HG03039 (cell line): ENCODE measurements around the gene CLPTM1.
A peak's percentile ranks its signal among the peaks of the same experiment; 100 is the strongest.
"Not testable (repeated sequence)": the region's sequence is repeated elsewhere in the genome, so short reads cannot be mapped to it uniquely, and the experiment has no call there.

Experiments
- ATAC-seq: cut with Tn5 transposase; IDR thresholded peaks from one replicate; pipeline ENCODE4 v1.9.1; 2021; ENCODE audit warnings: mild to moderate bottlenecking, moderate library complexity; ENCODE audit not compliant: unreplicated experiment

The CLPTM1 gene

GRCh38 chr19:44973982-44974735 is 19.0 kb downstream of the CLPTM1 start:
- ATAC-seq, result no peak

- no peak for ATAC-seq
These were observed 19.7 kb downstream of the CLPTM1 start for GRCh38 chr19:44974857-44975256.

GRCh38 chr19:44975444-44975843 is 20.3 kb downstream of the CLPTM1 start:
- no peak for ATAC-seq

- no peak for ATAC-seq
These were observed 28.8 kb downstream of the CLPTM1 start for GRCh38 chr19:44984005-44984404.

DNA sequence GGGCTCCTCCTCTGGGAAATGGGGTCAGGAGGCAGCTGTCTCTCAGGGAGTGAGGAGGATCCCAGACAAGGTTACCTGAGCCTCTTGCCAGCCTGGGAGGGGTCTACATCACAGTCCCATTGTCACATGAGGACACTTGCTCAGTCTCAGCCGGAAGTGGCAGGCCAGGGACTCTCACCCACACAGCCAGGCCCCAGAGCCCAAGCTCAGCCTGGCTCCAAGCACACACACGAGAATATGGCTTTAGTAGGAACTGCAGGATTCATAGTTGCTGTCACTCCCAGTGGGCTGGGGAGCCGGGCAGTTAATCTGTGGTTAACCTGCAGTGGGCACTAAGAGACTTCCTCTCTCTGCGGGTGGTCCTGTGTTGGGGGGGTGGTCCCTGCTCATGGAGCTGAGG is 30.3 kb downstream of the CLPTM1 start:
- no peak for ATAC-seq

DNA sequence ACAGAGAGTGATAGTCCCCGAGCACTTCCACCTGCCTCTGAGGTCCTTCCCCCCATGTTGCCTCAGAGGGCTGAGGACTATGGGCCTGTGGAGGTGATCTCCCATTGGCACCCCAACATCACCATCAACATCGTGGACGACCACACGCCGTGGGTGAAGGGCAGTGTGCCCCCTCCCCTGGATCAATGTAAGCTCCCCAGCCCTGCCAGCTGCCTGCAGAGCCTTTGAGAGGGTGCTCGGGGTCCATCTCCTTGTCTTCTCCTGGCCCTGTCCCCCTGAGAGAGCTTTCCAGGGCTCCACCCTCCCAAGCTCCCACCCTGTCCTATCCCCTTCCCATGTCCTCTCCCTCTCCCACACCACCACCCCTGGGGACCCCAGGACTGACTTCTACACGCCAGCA is 31.2 kb downstream of the CLPTM1 start:
- no peak for ATAC-seq

DNA sequence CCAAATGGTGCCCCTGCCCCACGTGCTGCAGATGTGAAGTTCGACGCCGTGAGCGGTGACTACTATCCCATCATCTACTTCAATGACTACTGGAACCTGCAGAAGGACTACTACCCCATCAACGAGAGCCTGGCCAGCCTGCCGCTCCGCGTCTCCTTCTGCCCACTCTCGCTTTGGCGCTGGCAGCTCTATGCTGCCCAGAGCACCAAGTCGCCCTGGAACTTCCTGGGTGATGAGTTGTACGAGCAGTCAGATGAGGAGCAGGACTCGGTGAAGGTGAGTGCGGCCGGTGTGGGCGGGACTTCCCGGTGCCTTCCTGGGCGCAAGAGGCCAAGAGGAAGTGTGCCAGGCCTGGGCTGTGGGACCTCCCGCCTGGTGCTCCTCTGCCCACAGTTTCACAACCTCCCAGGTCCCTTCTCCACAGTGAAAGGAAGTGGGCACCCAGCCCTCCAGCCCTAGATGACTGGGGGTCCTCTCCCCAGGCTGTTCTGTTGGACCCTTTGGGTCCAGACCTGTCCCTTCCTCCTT is 32.0 kb downstream of the CLPTM1 start:
- no peak for ATAC-seq

DNA sequence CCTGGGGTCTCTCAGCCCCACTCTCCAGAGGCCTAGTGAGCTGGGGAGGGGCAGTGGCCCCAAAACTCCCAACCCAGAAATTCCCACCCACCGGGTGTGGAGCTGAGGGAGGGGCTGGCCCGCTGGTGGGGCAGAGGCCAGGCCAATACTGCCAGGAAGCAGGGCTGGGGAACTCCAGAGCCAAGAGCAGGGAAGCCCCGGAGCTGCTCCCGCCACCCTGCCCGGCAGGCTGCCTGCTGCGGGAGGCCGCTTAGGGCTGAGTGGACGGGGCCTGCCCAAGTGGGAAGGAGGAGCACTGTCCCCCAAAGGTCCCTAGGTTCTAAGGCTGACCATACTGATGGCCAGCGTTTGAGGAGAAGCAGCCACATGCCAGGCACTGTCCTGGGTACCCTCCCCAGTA is 33.1 kb downstream of the CLPTM1 start:
- no peak for ATAC-seq

DNA sequence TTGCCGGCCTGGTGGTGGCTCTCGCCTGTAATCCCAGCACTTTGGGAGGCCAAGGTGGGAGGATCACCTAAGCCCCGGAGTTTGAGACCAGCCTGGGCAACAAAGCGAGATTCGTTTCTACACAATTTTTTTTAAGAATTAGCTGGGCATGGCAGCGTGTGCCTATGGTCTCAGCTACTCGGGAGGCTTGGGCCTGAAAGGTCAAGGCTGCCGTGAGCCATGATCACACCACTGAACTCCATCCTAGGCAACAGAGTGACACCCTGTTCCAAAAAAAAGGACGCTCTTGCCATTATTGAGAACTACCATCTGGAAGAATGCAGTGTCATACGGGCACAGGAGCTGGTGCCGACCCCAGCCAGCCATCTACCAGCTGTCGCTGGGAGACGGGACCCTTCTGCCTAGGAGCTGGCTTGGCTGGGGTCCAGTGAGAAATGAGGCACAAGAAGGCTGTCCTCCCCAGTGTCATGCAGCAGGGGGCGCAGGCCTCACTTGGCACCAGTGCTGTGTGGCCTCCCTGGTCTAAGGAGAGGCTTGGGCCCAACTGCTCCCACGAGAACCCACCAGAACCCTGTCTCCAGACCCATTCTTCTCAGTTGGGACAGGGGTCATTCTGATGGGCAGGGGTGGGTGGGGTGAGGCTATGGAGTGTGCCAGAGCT is 33.8 kb downstream of the CLPTM1 start:
- no peak for ATAC-seq

GRCh38 chr19:44990459-44990858 is 35.3 kb downstream of the CLPTM1 start:
- no peak for ATAC-seq

DNA sequence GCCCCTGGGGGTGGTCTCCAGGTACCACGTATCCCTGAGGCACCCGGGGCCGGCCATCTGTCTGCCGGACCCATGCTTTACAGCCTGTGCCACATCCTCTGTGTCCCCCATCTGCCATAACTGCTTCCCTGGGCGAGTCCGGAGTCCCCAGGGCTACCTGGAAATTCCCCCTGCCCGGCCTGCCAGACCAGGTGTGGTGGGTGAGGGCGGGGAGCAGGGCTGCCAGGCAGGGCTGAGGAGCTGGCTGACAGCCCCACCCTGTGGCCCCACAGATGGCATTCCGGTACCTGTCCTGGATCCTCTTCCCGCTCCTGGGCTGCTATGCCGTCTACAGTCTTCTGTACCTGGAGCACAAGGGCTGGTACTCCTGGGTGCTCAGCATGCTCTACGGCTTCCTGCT is 35.8 kb downstream of the CLPTM1 start:
- ATAC-seq, result no peak

GRCh38 chr19:44992336-44993163 is 37.4 kb downstream of the CLPTM1 start:
- no peak for ATAC-seq

DNA sequence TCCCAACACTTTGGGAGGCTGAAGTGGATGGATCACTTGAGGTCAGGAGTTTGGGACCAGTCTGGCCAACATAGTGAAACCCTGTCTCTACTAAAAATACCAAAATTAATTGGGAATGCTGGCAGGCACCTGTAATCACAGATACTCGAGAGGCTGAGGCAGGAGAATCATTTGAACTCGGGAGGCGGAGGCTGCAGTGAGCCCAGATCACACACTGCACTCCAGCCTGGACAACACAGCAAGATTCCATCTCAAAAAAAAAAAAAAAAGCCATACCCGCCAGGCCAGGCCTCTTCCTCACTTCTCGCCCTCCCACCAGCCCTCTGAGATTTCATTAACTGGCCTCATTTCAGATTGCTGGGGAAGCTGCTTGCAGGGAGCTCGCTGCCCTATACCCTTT is 38.3 kb downstream of the CLPTM1 start:
- ATAC-seq, result no peak

DNA sequence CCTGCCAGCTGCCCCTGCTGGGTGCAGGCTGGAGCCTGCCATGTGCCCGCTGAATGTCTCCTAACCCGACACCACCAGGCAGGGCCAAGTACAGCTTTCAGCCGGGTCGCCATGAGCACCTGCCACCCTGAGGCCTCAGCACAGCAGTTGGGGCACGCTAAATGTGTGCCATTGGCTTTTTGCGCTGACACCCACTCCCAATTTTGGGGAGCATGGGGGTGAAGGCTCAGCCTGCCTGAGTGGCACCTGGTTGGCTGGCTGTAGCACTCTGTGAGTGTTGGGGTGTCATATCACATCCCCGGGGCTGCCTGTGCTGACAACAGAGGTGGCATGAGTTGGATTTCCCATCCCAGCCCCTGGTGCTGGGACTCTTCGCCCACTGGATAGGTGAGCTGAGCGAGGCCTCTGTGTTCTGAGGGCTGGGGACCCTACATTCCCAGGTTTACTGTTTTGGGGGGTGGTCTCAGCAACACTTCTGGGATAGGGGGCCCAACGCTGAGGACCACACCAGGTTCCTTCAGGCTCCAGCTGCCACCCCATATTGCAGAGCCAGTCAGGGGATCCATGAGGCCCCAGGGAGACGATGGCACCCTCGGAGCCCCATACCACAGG is 38.9 kb downstream of the CLPTM1 start:
- ATAC-seq, result no peak

GRCh38 chr19:44998025-44998424 is 42.8 kb downstream of the CLPTM1 start:
- no peak for ATAC-seq

DNA sequence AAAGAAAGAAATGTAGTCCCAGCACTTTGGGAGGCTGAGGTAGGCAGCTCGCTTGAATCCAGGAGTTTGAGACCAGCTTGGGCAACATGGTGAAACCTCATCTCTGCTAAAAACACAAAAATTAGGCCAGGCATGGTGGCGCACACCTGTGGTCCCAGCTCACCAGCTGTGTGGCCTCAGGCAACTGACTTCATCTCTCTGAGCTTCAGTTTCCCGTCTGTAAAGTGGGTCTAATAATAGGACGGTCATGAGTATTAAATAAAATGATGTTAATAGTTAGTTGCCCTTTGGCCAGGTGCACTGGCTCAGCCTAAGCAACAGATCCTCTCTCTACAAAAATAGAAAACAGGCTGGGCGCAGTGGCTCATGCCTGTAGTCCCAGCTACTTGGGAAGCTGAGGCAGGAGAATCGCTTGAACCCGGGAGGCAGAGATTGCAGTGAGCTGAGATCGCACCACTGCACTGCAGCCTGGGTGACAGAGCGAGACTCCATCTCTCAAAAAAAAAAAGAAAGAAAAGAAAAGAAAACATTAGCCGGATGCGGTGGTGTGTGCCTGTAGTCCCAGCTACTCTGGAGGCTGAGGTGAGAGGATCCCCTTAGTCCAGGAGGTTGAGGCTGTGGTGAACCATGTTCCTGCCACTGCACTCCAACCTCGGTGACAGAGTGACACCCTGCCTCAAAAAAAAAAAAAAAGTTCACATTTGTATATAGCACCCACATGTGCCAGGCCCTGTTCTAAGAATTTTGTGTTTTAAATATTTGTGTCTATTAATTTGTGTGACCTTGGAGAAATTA is 44.1 kb downstream of the CLPTM1 start:
- ATAC-seq, result not testable (repeated sequence)

DNA sequence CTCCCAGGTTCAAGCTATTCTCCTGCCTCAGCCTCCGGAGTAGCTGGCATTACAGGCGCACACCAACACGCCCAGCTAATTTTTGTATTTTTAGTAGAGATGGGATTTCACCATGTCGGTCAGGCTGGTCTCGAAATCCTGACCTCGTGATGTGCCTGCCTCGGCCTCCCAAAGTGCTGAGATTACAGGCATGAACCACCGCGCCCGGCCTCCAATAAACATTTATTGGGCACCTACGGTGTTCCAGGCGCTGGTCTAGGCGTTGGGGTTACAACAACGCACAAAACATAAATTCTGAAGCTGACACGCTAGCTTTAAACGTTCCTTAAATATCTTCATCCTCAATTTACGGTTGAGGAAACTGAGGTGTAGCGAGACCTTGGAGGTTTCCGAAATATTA is 45.5 kb downstream of the CLPTM1 start:
- ATAC-seq, result not testable (repeated sequence)

GRCh38 chr19:45001087-45001739 is 46.0 kb downstream of the CLPTM1 start, which contains the start of gene RELB:
TSS of gene RELB (plus strand) at chr19:45001464. CDS start at chr19:45001580, 116 bp downstream.
- peak; percentile 46 for ATAC-seq

GRCh38 chr19:45003485-45003884 is 48.3 kb downstream of the CLPTM1 start:
- no peak for ATAC-seq

DNA sequence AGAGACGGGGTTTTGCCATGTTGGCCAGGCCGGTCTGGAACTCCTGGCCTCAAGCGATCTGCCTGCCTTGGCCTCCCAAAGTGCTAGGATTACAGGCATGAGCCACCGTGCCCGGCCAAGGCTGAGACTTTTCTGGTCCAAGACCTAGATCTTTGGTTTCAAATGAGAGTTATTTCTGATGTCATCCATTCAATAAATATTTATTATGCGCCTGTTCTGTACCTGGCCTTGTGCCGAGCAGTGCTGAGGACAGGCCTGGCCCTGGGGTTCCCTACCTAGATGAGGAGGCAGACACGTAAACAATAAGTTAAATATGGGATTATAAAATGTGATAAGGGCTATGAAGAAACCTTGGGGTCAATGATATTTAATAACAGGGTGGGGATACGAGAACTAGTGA is 50.6 kb downstream of the CLPTM1 start:
- ATAC-seq, result no peak
